OCI-LY1 (cell line): ENCODE data around the gene LMX1B.

Experiments
- H2AFZ ChIP-seq: fragments of 200-600 bp; sonication (generic), shearing (Covaris generic); 2 replicates; pipeline ENCODE4 v1.6.0; 2014; ENCODE audit warnings: antibody characterized with exemption, mild to moderate bottlenecking, low read length
- H3F3A ChIP-seq: fragments of 200-600 bp; sonication (generic), shearing (Covaris generic); 2 replicates; pipeline ENCODE4 v1.6.0; 2014; ENCODE audit warnings: mild to moderate bottlenecking, antibody characterized with exemption, low read length, moderate library complexity; ENCODE audit not compliant: insufficient read depth
- H3K27ac ChIP-seq: fragments of 200-600 bp; sonication (generic); 2 replicates; pipeline ENCODE4 v1.5.1; 2014; ENCODE audit warnings: low read length, mixed run types, mild to moderate bottlenecking, low read depth; ENCODE audit not compliant: poor library complexity, severe bottlenecking
- H3K27me3 ChIP-seq: fragments of 200-600 bp; sonication (generic); 2 replicates; pipeline ENCODE4 v1.6.0; 2014; ENCODE audit warnings: antibody characterized with exemption, mild to moderate bottlenecking, low read length, moderate library complexity; ENCODE audit not compliant: insufficient read depth
- H3K36me3 ChIP-seq: fragments of 200-600 bp; sonication (generic); 2 replicates; pipeline ENCODE4 v1.6.1; 2014; ENCODE audit warnings: mild to moderate bottlenecking, antibody characterized with exemption, low read length, moderate library complexity, mixed read lengths; ENCODE audit not compliant: insufficient read depth
- H3K4me1 ChIP-seq: fragments of 200-600 bp; sonication (generic); 2 replicates; pipeline ENCODE4 v1.5.1; 2014; ENCODE audit warnings: mild to moderate bottlenecking, low read length, moderate library complexity; ENCODE audit not compliant: insufficient read depth, severe bottlenecking
- H3K4me2 ChIP-seq: fragments of 200-600 bp; sonication (generic), shearing (Covaris generic); 2 replicates; pipeline ENCODE4 v1.6.1; 2014; ENCODE audit warnings: low read length
- H3K4me3 ChIP-seq: fragments of 200-600 bp; sonication (generic); 2 replicates; pipeline ENCODE4 v1.5.1; 2014; ENCODE audit warnings: low read length, low read depth, mild to moderate bottlenecking, mixed read lengths; ENCODE audit not compliant: poor library complexity, severe bottlenecking
- H3K79me2 ChIP-seq: fragments of 200-600 bp; shearing (Covaris generic); 2 replicates; pipeline ENCODE4 v1.6.1; 2016; ENCODE audit warnings: mixed run types, low read length, mixed read lengths; ENCODE audit not compliant: insufficient read depth
- H3K9ac ChIP-seq: fragments of 200-600 bp; sonication (generic), shearing (Covaris generic); 2 replicates; pipeline ENCODE4 v1.6.1; 2014; ENCODE audit warnings: mild to moderate bottlenecking, low read length, mixed read lengths
- H3K9me2 ChIP-seq: fragments of 200-600 bp; sonication (generic), shearing (Covaris generic); 2 replicates; pipeline ENCODE4 v1.6.1; 2014; ENCODE audit warnings: low read depth, mild to moderate bottlenecking, low read length, mixed read lengths
- H3K9me3 ChIP-seq: fragments of 200-600 bp; shearing (Covaris generic); 2 replicates; pipeline ENCODE4 v1.6.1; 2014; ENCODE audit warnings: low read length, mixed read lengths
- H4K20me1 ChIP-seq: fragments of 200-600 bp; sonication (generic), shearing (Covaris generic); 2 replicates; pipeline ENCODE4 v1.6.0; 2016; ENCODE audit warnings: mild to moderate bottlenecking, low read length; ENCODE audit not compliant: insufficient read depth
- CTCF ChIP-seq: fragments of 200-600 bp; sonication (generic), shearing (Covaris generic); IDR thresholded peaks from 2 replicates; pipeline ENCODE4 v1.5.1; 2017; ENCODE audit warnings: mild to moderate bottlenecking, antibody characterized with exemption, low read length, moderate library complexity, mixed read lengths
- EZH2 ChIP-seq: fragments of 200-600 bp; sonication (generic), shearing (Covaris generic); IDR thresholded peaks from 2 replicates; pipeline ENCODE4 v1.8.0; 2017; ENCODE audit warnings: borderline replicate concordance, mixed run types, mild to moderate bottlenecking, antibody characterized with exemption, low read length, moderate library complexity, mixed read lengths

The LMX1B gene

GRCh38 chr9:126690431-126691051 lies 76.8 kb downstream of the LMX1B start:
- no peak for TF ChIP-seq EZH2
- TF ChIP-seq CTCF: peak; percentile 58
- H3F3A ChIP-seq: no peaks in the 10 kb centered on the region
- H3K4me1 ChIP-seq: no peaks in the 10 kb centered on the region
- H3K9me2 ChIP-seq: no peaks in the 10 kb centered on the region
- H3K27ac ChIP-seq: no peak overlapping the region
- no peak overlapping the region for H2AFZ ChIP-seq
- H4K20me1 ChIP-seq: no peaks in the 10 kb centered on the region
- no peak overlapping the region for H3K9ac ChIP-seq
- H3K4me2 ChIP-seq: no peak overlapping the region
- no peaks in the 10 kb centered on the region for H3K9me3 ChIP-seq
- H3K4me3 ChIP-seq: no peak overlapping the region
- no peaks in the 10 kb centered on the region for H3K79me2 ChIP-seq
- no peaks in the 10 kb centered on the region for H3K36me3 ChIP-seq
- 0 out of 2 replicates have a peak, but pooled peaks cover 9% of the 10 kb centered on the region for H3K27me3 ChIP-seq

DNA sequence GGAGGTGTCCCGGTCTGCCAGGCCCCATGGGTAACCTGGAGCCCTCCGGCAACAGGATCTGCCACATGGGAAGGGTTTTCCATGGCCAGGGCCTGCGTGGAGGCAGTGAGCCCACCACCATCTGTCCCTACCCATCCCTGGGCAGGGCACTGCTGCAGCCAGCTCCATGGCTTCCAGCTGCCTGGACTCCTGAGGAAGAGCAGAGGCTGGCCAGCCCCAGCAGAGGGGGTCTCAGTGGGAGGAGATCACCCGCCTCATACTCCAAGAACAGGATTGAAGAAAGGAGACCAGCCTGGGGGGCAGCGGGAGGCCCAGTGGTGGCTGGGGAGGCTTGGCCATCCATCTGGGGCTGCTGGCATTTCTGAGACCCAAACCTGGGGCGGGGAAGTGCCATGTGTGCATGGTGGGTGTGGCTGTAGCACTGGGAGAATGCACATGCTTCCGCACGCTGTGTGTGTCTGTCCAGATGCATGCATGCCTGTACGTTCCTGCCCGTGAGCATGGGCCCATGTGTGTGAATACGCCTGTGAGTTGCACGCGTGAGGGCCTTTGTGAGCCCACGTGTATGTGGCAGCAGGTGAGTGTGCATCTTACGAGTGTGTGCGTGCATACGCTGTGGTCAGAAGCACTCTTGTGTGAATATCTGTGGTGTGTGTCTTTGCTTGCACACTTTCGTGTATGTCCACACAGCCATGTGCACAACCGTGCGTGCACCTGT lies 78.5 kb downstream of the LMX1B start:
- Histone ChIP-seq H3K27me3 (0 out of 2 replicates have a peak, but pooled peaks cover 9% of the 10 kb centered on the region), H3K9ac (no peak overlapping the region), H2AFZ (no peak overlapping the region), H3K4me2 (no peak overlapping the region), H4K20me1 (no peaks in the 10 kb centered on the region), H3K79me2 (no peaks in the 10 kb centered on the region), H3K9me3 (no peaks in the 10 kb centered on the region), H3K9me2 (no peaks in the 10 kb centered on the region), H3K4me3 (no peak overlapping the region), H3F3A (no peaks in the 10 kb centered on the region), H3K27ac (no peak overlapping the region), H3K4me1 (no peaks in the 10 kb centered on the region), H3K36me3 (no peaks in the 10 kb centered on the region)
- TF ChIP-seq EZH2: no peak
- no peak for TF ChIP-seq CTCF

GRCh38 chr9:126692759-126693427 lies 79.2 kb downstream of the LMX1B start:
- Histone ChIP-seq H4K20me1 (no peaks in the 10 kb centered on the region), H3K9ac (no peak overlapping the region), H3F3A (no peaks in the 10 kb centered on the region), H3K79me2 (no peaks in the 10 kb centered on the region), H3K9me3 (no peaks in the 10 kb centered on the region), H3K4me2 (no peak overlapping the region), H3K4me3 (no peak overlapping the region), H3K27ac (no peak overlapping the region), H3K27me3 (0 out of 2 replicates have a peak, but pooled peaks cover 9% of the 10 kb centered on the region), H3K36me3 (no peaks in the 10 kb centered on the region), H2AFZ (no peak overlapping the region), H3K9me2 (no peaks in the 10 kb centered on the region), H3K4me1 (no peaks in the 10 kb centered on the region)
- no peak for TF ChIP-seq EZH2
